T-helper 22 cell (primary cell): Measurements from ENCODE around the gene ZNF366.

ENCODE experiments used
- DNase-seq: peaks from one replicate; pipeline ENCODE4 v3.0.0-alpha.2; 2020; ENCODE audit warnings: low read depth

Gene ZNF366

GRCh38 chr5:72518001-72518683, 10.9 kb upstream of the ZNF366 start:
- no peak for DNase-seq

GRCh38 chr5:72516916-72517315, 9.7 kb upstream of the ZNF366 start:
- no peak for DNase-seq

- DNase-seq = no peak
These were observed 8.0 kb upstream of the ZNF366 start for GRCh38 chr5:72515211-72515610.

- no peak for DNase-seq
These were observed 5.3 kb upstream of the ZNF366 start for GRCh38 chr5:72512593-72512860.

- no peak for DNase-seq
These were observed 4.8 kb upstream of the ZNF366 start for GRCh38 chr5:72511774-72512592.

- no peak for DNase-seq
These were observed 4.2 kb upstream of the ZNF366 start for GRCh38 chr5:72511366-72511765.

- no peak for DNase-seq
These were observed 3.5 kb upstream of the ZNF366 start for GRCh38 chr5:72510610-72511181.

- no peak for DNase-seq
These were observed 2.2 kb upstream of the ZNF366 start for GRCh38 chr5:72509401-72509800.

- no peak for DNase-seq
These were observed 1.3 kb upstream of the ZNF366 start for GRCh38 chr5:72508241-72509170.

GRCh38 chr5:72507907-72508238, 663 bp upstream of the ZNF366 start:
- no peak for DNase-seq

GRCh38 chr5:72506158-72506549, 1.1 kb downstream of the ZNF366 start:
- no peak for DNase-seq

GRCh38 chr5:72505539-72506157, 1.6 kb downstream of the ZNF366 start:
- DNase-seq = no peak

- DNase-seq = no peak
These were observed 2.2 kb downstream of the ZNF366 start for GRCh38 chr5:72505016-72505415.

- DNase-seq = no peak
These were observed 3.2 kb downstream of the ZNF366 start for GRCh38 chr5:72503888-72504491.

GRCh38 chr5:72501488-72501887, 5.7 kb downstream of the ZNF366 start:
- no peak for DNase-seq

- no peak for DNase-seq
These were observed 7.5 kb downstream of the ZNF366 start for GRCh38 chr5:72499730-72500129.

- no peak for DNase-seq
These were observed 8.1 kb downstream of the ZNF366 start for GRCh38 chr5:72499090-72499489.

- DNase-seq = no peak
These were observed 8.9 kb downstream of the ZNF366 start for GRCh38 chr5:72498284-72498683.

GRCh38 chr5:72497823-72498222, 9.4 kb downstream of the ZNF366 start:
- DNase-seq = no peak

GRCh38 chr5:72495410-72495809, 11.8 kb downstream of the ZNF366 start:
- DNase-seq = no peak

- no peak for DNase-seq
These were observed 12.5 kb downstream of the ZNF366 start for GRCh38 chr5:72494623-72495124.
